Activated CD4-positive, alpha-beta memory T cell treated with anti-CD3 and anti-CD28 coated beads for 36 hours (primary cell): ENCODE measurements around the gene TXNDC16. TPM values are rescaled to one million over a fixed set of nuclear protein-coding genes. Genes with fewer than 3 reads are reported as not detected.

Experiments
- CTCF ChIA-PET: fragments of 350-600 bp; sonication (Branson Sonifier 250); formaldehyde crosslinking; loops from one replicate; lab custom pipeline; 2021; ENCODE audit warnings: antibody characterized with exemption, inconsistent platforms; lab: Charles Lee
- POLR2A ChIA-PET: fragments of 350-600 bp; sonication (Branson Sonifier 250); formaldehyde crosslinking; loops from one replicate; lab custom pipeline; 2021; ENCODE audit warnings: antibody characterized with exemption; lab: Charles Lee
- DNase-seq: peaks from one replicate; pipeline ENCODE4 v3.0.0-alpha.2; 2020
- H3K27ac Mint-ChIP-seq: one replicate; pipeline ENCODE4 v1.8.0; 2021; ENCODE audit warnings: mixed read lengths
- H3K27me3 Mint-ChIP-seq: one replicate; pipeline ENCODE4 v1.8.0; 2021; ENCODE audit warnings: mixed read lengths
- H3K36me3 Mint-ChIP-seq: one replicate; pipeline ENCODE4 v1.8.0; 2021; ENCODE audit warnings: mixed read lengths
- H3K4me1 Mint-ChIP-seq: one replicate; pipeline ENCODE4 v1.8.0; 2021; ENCODE audit warnings: low read depth, mixed read lengths
- H3K4me3 Mint-ChIP-seq: one replicate; pipeline ENCODE4 v1.8.0; 2021; ENCODE audit warnings: mild to moderate bottlenecking, mixed read lengths
- H3K9me3 Mint-ChIP-seq: one replicate; pipeline ENCODE4 v1.8.0; 2021; ENCODE audit warnings: mixed read lengths
- intact Hi-C: fragments of 100-400 bp; cut with micrococcal nuclease; formaldehyde crosslinking; loops from one replicate; pipeline ENCODE4 v1.15.1; 2023
- total RNA-seq, 2 experiments: library from RNA; stranded (reverse); gene quantifications; one replicate each; pipeline ENCODE4 v1.2.3, GENCODE V29; 2021

TXNDC16 gene
- total RNA-seq, 2 experiments from 2014 or later = 4.3 to 4.8 TPM

GRCh38 chr14:52536269-52536668, 16.0 kb downstream of the TXNDC16 start:
- Mint-ChIP-seq H3K27me3 (no peaks in the 10 kb centered on the region), H3K4me1 (no peaks in the 10 kb centered on the region), H3K27ac (no peak overlapping the region), H3K36me3 (peaks cover 7% of the 10 kb centered on the region), H3K9me3 (no peaks in the 10 kb centered on the region), H3K4me3 (no peak overlapping the region)
- POLR2A ChIA-PET = no interaction called here
- DNase-seq = no peak
- CTCF ChIA-PET = no interaction called here
- intact Hi-C loops = loop anchor here (10.0 kb wide), 1 partner anchor 791 kb away; no protein-coding TSS in a partner anchor

DNA sequence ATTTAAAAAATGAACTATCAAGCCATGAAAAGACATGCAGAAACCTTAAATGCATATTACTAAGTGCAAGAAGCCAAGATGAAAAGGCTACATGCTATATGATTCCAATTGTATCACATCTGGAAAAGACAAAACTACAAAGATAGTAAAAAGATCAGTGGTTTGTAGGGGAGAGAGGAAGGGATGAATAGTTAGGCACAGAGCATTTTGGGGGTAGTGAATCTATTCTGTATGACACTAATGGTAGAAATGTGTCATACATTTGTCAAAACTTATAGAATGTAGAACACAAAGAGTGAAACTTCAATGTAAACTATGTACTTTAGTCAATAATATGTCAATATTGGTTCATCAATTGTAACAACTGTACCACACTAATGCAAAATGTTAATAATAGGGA, 20.8 kb downstream of the TXNDC16 start:
- ChIA-PET POLR2A (no interaction called here), CTCF (no interaction called here)
- Mint-ChIP-seq H3K4me3 (no peak overlapping the region), H3K27ac (no peak overlapping the region), H3K36me3 (peaks cover 11% of the 10 kb centered on the region), H3K9me3 (no peaks in the 10 kb centered on the region), H3K4me1 (no peaks in the 10 kb centered on the region), H3K27me3 (no peaks in the 10 kb centered on the region)
- intact Hi-C loops = loop anchor here (1.0 to 10.0 kb wide), 2 partner anchors 21 to 787 kb away; partner anchors contain the start of genes GPR137C and TXNDC16
- DNase-seq = no peak

GRCh38 chr14:52527052-52527451, 25.3 kb downstream of the TXNDC16 start:
- no peak overlapping the region for H3K27ac Mint-ChIP-seq
- DNase-seq = no peak
- H3K9me3 Mint-ChIP-seq = no peaks in the 10 kb centered on the region
- peaks cover 6% of the 10 kb centered on the region for H3K36me3 Mint-ChIP-seq
- no peaks in the 10 kb centered on the region for H3K4me1 Mint-ChIP-seq
- H3K27me3 Mint-ChIP-seq = no peaks in the 10 kb centered on the region
- intact Hi-C loops = no loop called here
- CTCF ChIA-PET = no interaction called here
- no peak overlapping the region for H3K4me3 Mint-ChIP-seq
- POLR2A ChIA-PET = no interaction called here

DNA sequence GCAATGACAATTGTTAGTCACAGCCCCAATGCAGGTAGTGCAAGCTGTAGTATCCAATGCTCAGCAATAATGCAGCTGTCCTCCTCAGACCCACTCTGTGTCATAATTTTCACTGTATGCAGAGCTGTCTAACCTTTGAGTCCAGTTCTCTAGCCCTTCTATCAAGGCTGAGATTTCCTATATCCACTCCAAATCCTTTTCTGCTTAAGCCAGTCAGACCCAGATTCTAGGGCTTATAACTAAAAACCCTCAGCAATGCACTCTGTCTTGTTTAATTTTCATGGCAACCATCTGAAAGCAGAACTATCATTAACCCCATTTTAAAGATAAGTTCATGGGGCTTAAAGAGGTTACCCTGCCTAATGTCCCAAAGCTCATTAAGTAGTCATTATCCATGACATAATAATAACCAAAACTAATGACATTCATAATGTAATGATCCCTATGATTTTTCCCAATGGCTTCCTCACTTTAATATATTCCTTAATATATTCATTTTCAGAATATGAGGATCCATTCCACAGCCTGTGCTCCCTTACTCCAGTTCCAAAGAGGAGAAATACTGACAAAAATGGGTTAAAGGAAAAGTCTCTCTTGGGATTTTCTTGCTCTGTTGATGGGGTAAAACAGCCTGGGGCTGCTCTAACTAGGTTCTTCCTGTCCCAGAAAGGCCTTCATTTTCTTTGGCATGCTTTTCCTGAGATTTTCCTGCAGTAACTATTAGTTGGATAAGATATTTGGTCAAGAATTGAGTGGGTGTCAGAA, 29.5 kb downstream of the TXNDC16 start:
- Mint-ChIP-seq H3K27me3 (no peaks in the 10 kb centered on the region), H3K4me3 (no peak overlapping the region), H3K9me3 (no peaks in the 10 kb centered on the region), H3K36me3 (peaks cover 2% of the 10 kb centered on the region), H3K4me1 (no peaks in the 10 kb centered on the region), H3K27ac (no peak overlapping the region)
- POLR2A ChIA-PET = no interaction called here
- no peak for DNase-seq
- CTCF ChIA-PET = no interaction called here
- intact Hi-C loops = no loop called here

GRCh38 chr14:52522033-52522432, 30.3 kb downstream of the TXNDC16 start:
- H3K36me3 Mint-ChIP-seq = peaks cover 2% of the 10 kb centered on the region
- H3K27me3 Mint-ChIP-seq = no peaks in the 10 kb centered on the region
- POLR2A ChIA-PET = no interaction called here
- no peak overlapping the region for H3K27ac Mint-ChIP-seq
- no peak overlapping the region for H3K4me3 Mint-ChIP-seq
- no peak for DNase-seq
- CTCF ChIA-PET = no interaction called here
- no peaks in the 10 kb centered on the region for H3K9me3 Mint-ChIP-seq
- intact Hi-C loops = no loop called here
- no peaks in the 10 kb centered on the region for H3K4me1 Mint-ChIP-seq

- Mint-ChIP-seq H3K4me1 (no peaks in the 10 kb centered on the region), H3K4me3 (no peak overlapping the region), H3K27ac (no peak overlapping the region), H3K9me3 (no peaks in the 10 kb centered on the region), H3K27me3 (no peaks in the 10 kb centered on the region), H3K36me3 (peaks cover 2% of the 10 kb centered on the region)
- intact Hi-C loops = no loop called here
- ChIA-PET POLR2A (no interaction called here), CTCF (no interaction called here)
- DNase-seq = no peak
Measured at GRCh38 chr14:52514046-52514811, 38.1 kb downstream of the TXNDC16 start.

DNA sequence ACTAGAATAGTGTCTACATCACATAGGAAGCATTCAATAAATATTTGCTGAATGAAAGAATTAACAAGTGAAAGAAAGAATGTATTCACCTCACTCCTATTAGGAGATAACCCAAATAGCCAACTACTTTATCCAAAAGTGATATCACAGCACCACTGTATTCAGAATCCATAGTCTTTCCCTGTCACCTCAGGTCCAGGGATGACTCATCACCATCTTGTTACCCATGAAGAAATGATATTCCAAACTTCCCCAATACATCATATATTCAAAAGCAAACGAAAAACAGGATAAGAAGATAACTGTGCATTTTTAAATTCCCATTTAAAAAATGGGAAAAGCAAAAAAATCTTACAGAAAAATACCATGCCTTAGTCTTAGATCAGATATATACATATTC, 39.1 kb downstream of the TXNDC16 start:
- H3K4me1 Mint-ChIP-seq = no peaks in the 10 kb centered on the region
- H3K27ac Mint-ChIP-seq = no peak overlapping the region
- ChIA-PET CTCF (no interaction called here), POLR2A (no interaction called here)
- DNase-seq = no peak
- no peaks in the 10 kb centered on the region for H3K27me3 Mint-ChIP-seq
- intact Hi-C loops = no loop called here
- H3K36me3 Mint-ChIP-seq = peaks cover 8% of the 10 kb centered on the region
- no peak overlapping the region for H3K4me3 Mint-ChIP-seq
- peaks cover under 1% of the 10 kb centered on the region for H3K9me3 Mint-ChIP-seq

GRCh38 chr14:52494444-52494843, 57.9 kb downstream of the TXNDC16 start:
- Mint-ChIP-seq H3K4me1 (no peaks in the 10 kb centered on the region), H3K9me3 (peaks cover 19% of the 10 kb centered on the region), H3K27ac (no peak overlapping the region), H3K36me3 (peaks cover 30% of the 10 kb centered on the region), H3K27me3 (no peaks in the 10 kb centered on the region), H3K4me3 (no peak overlapping the region)
- intact Hi-C loops = no loop called here
- ChIA-PET CTCF (no interaction called here), POLR2A (no interaction called here)
- no peak for DNase-seq

GRCh38 chr14:52485350-52485960, 66.8 kb downstream of the TXNDC16 start:
- DNase-seq = no peak
- no peaks in the 10 kb centered on the region for H3K9me3 Mint-ChIP-seq
- H3K4me1 Mint-ChIP-seq = no peaks in the 10 kb centered on the region
- peaks cover 12% of the 10 kb centered on the region for H3K36me3 Mint-ChIP-seq
- no peak overlapping the region for H3K27ac Mint-ChIP-seq
- POLR2A ChIA-PET = no interaction called here
- intact Hi-C loops = no loop called here
- CTCF ChIA-PET = no interaction called here
- no peaks in the 10 kb centered on the region for H3K27me3 Mint-ChIP-seq
- H3K4me3 Mint-ChIP-seq = no peak overlapping the region

GRCh38 chr14:52481864-52482263, 70.4 kb downstream of the TXNDC16 start:
- DNase-seq = no peak
- Mint-ChIP-seq H3K4me3 (no peak overlapping the region), H3K36me3 (peaks cover 26% of the 10 kb centered on the region), H3K9me3 (peaks cover 5% of the 10 kb centered on the region), H3K27me3 (no peaks in the 10 kb centered on the region), H3K4me1 (peaks cover 4% of the 10 kb centered on the region), H3K27ac (no peak overlapping the region)
- ChIA-PET CTCF (no interaction called here), POLR2A (no interaction called here)
- intact Hi-C loops = no loop called here

GRCh38 chr14:52473557-52473956, 78.7 kb downstream of the TXNDC16 start:
- POLR2A ChIA-PET = no interaction called here
- DNase-seq = no peak
- H3K27ac Mint-ChIP-seq = no peak overlapping the region

DNA sequence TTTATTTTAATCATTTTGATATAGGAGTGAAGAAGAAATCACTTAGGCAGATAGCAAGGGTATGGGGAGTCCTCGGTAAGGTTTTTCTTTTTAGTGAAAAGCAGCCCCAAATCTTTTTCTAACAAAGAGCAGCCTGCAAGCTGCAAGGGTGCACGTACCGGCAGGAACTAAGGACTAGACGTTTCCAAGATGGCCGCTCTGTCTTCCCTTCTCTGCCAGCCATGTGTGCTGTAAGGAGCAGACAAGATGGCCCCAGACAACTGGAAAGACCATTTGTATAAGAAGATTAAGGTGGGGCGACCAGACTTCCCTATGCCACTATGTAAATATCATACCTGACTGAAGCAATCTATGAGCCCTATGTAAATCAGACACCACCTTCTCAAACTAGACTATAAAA, 79.6 kb downstream of the TXNDC16 start:
- Mint-ChIP-seq H3K36me3 (peaks cover 19% of the 10 kb centered on the region), H3K4me3 (no peak overlapping the region), H3K9me3 (peaks cover 11% of the 10 kb centered on the region), H3K27me3 (no peaks in the 10 kb centered on the region), H3K4me1 (peaks cover 3% of the 10 kb centered on the region), H3K27ac (no peak overlapping the region)
- no peak for DNase-seq
- CTCF ChIA-PET = interaction anchor here (1.0 to 4.6 kb wide), 2 partner anchors 168 to 173 kb away, joined by 5 to 22 read pairs; no protein-coding TSS in a partner anchor
- intact Hi-C loops = loop anchor here (1.0 to 5.0 kb wide), 2 partner anchors 173 to 480 kb away; no protein-coding TSS in a partner anchor
- POLR2A ChIA-PET = no interaction called here

More at GRCh38 chr14:52473557-52473956, 78.7 kb downstream of the TXNDC16 start:
- H3K27me3 Mint-ChIP-seq = no peaks in the 10 kb centered on the region
- peaks cover 11% of the 10 kb centered on the region for H3K9me3 Mint-ChIP-seq
- intact Hi-C loops = loop anchor here (1.0 to 5.0 kb wide), 2 partner anchors 174 to 481 kb away; no protein-coding TSS in a partner anchor
- CTCF ChIA-PET = interaction anchor here (1.0 to 4.6 kb wide), 2 partner anchors 169 to 174 kb away, joined by 5 to 22 read pairs; no protein-coding TSS in a partner anchor
- H3K4me1 Mint-ChIP-seq = peaks cover 4% of the 10 kb centered on the region
- H3K4me3 Mint-ChIP-seq = no peak overlapping the region
- H3K36me3 Mint-ChIP-seq = peaks cover 19% of the 10 kb centered on the region
